Sigmoid colon (tissue), 7 donors: Measurements from ENCODE around the gene GBF1. TPM values are rescaled to one million over a fixed set of nuclear protein-coding genes. Genes with fewer than 3 reads are reported as not detected.

Experiments
- DNase-seq: peaks from one replicate; pipeline ENCODE4 v3.0.0-alpha.2; 2019
- H3K27ac ChIP-seq, 4 donors: fragments of 200-600 bp; sonication (generic); one replicate each; pipeline ENCODE4 v1.5.1; 2016 to 2019; ENCODE audit warnings: mild to moderate bottlenecking in 1 of 4
- H3K27me3 ChIP-seq, 3 donors: fragments of 200-600 bp; sonication (generic); one replicate each; pipeline ENCODE4 v1.5.1; 2019; ENCODE audit warnings: mild to moderate bottlenecking in 1 of 3
- H3K36me3 ChIP-seq, 4 donors: fragments of 200-600 bp; sonication (generic); one replicate each; pipeline ENCODE4 v1.5.1; 2016 to 2019
- H3K4me1 ChIP-seq, 4 donors: fragments of 200-600 bp; sonication (generic); one replicate each; pipeline ENCODE4 v1.5.1; 2017 to 2019
- H3K4me3 ChIP-seq, 4 donors: fragments of 200-600 bp; sonication (generic); one replicate each; pipeline ENCODE4 v1.5.1; 2017 to 2019; ENCODE audit warnings: mild to moderate bottlenecking in 2 of 4, moderate library complexity in 1 of 4
- H3K9me3 ChIP-seq, 4 donors: fragments of 200-600 bp in 3 of 4; sonication (generic) in 3 of 4; one replicate each; pipeline versions ENCODE4 v1.5.1 to v1.6.1; 2013 to 2019
- EP300 ChIP-seq, 4 donors: sonication (generic); formaldehyde crosslinking; IDR thresholded peaks; one replicate each; pipeline ENCODE4 v1.6.1; 2017; ENCODE audit warnings: antibody characterized with exemption in 4 of 4
- POLR2A ChIP-seq, 2 donors: fragments of 450-650 bp; IDR thresholded peaks; one replicate each; pipeline ENCODE4 v1.6.1; 2016; ENCODE audit warnings: antibody characterized with exemption in 2 of 2, mild to moderate bottlenecking in 2 of 2, moderate library complexity in 2 of 2
- POLR2AphosphoS5 ChIP-seq, 4 donors: sonication (generic); formaldehyde crosslinking; IDR thresholded peaks; one replicate each; pipeline ENCODE4 v1.6.1; 2017; ENCODE audit warnings: antibody characterized with exemption in 4 of 4
- WGBS, 2 donors: extraction: QIAGEN DNeasy Blood & Tissue Kit; methylation state at CpG; one replicate each; pipeline ENCODE4 v1.1.7; 2013; 5-methylcytosine and 5-hydroxymethylcytosine counted together
- intact Hi-C: fragments of 100-400 bp; cut with DNase I; formaldehyde crosslinking; loops from one replicate; pipeline ENCODE4 v1.15.1; 2023
- polyA plus RNA-seq, 3 donors: library from polyadenylated mRNA; stranded (reverse); fragments of 200-250 nt; gene quantifications; one replicate each; pipeline ENCODE4 v1.2.3, GENCODE V29; 2013
- total RNA-seq, 4 donors: library from RNA; depleted of rRNA; stranded (reverse); fragments of >200 nt; gene quantifications; one replicate each; pipeline ENCODE4 v1.1.0, GENCODE V29; 2016
- TF ChIP-seq, protein P1 (sequence below), 4 experiments: fragments of 450-650 bp in 3 of 4; fragments of 200-600 bp in 1 of 4; IDR thresholded peaks; one replicate each; pipeline ENCODE4 v1.5.1; 2016 to 2019; ENCODE audit warnings: antibody characterized with exemption in 4 of 4, mild to moderate bottlenecking in 3 of 4, moderate library complexity in 2 of 4
- donor health status: healthy with polysubstance abuse.
- donor health status: Bipolar disorder and iron deficiency.
- donor health status: healthy.

The GBF1 gene
- total and polyA plus RNA-seq, 7 donors: 8.4 to 38.2 (median 18.5) TPM

DNA sequence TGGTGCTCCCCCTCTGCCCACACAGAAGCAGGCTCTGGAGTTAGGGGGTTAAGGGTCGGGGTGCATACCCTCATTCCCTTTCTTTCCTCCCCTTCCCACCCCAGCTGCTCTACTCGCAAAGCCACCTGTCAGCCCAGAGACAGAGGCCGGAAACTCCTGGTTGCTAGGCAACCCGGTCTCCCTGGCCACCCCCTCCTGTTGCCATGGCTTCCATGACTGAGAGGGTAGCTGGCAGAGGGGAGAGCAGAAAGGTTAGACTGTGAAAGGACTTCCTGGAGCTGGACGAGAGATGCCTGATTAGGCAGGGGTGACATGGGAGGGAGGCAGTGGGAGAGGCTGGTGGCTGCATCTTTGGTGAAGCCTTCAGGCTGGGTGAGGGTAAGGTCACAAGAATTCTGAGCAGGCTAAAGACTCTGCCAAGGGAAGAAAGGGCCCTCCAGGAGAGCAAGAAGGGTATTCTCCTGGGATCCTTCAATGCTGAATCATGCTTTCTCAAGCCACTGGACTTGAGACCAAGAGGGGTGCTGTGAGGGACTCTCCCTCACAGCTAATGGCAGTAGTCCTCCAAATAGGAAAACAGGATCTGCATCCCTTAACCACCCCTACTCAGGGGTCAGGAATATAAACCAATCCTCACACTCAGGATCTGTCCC, 167.8 kb downstream of the GBF1 start:
- Histone ChIP-seq H3K4me1 (peaks cover 0 to 25% (median 22%) of the 10 kb centered on the region in 4 donors), H3K36me3 (no peaks in the 10 kb centered on the region), H3K9me3 (no peaks in the 10 kb centered on the region), H3K4me3 (no peak overlapping the region), H3K27ac (no peak overlapping the region), H3K27me3 (peaks cover 11 to 53% (median 17%) of the 10 kb centered on the region in 3 donors)
- TF ChIP-seq EP300 (IDR thresholded peaks at IDR 0.05) (no peak), POLR2A (IDR thresholded peaks at IDR 0.05) (no peak), POLR2AphosphoS5 (IDR thresholded peaks at IDR 0.05) (no peak)
- TF ChIP-seq, protein P1, sequence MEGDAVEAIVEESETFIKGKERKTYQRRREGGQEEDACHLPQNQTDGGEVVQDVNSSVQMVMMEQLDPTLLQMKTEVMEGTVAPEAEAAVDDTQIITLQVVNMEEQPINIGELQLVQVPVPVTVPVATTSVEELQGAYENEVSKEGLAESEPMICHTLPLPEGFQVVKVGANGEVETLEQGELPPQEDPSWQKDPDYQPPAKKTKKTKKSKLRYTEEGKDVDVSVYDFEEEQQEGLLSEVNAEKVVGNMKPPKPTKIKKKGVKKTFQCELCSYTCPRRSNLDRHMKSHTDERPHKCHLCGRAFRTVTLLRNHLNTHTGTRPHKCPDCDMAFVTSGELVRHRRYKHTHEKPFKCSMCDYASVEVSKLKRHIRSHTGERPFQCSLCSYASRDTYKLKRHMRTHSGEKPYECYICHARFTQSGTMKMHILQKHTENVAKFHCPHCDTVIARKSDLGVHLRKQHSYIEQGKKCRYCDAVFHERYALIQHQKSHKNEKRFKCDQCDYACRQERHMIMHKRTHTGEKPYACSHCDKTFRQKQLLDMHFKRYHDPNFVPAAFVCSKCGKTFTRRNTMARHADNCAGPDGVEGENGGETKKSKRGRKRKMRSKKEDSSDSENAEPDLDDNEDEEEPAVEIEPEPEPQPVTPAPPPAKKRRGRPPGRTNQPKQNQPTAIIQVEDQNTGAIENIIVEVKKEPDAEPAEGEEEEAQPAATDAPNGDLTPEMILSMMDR (IDR thresholded peaks at IDR 0.05): no peak
- WGBS, 2 donors: 9 to 18% methylated on average over 5 of the region's 5 CpGs
- intact Hi-C loops: no loop called here
- no peak for DNase-seq

DNA sequence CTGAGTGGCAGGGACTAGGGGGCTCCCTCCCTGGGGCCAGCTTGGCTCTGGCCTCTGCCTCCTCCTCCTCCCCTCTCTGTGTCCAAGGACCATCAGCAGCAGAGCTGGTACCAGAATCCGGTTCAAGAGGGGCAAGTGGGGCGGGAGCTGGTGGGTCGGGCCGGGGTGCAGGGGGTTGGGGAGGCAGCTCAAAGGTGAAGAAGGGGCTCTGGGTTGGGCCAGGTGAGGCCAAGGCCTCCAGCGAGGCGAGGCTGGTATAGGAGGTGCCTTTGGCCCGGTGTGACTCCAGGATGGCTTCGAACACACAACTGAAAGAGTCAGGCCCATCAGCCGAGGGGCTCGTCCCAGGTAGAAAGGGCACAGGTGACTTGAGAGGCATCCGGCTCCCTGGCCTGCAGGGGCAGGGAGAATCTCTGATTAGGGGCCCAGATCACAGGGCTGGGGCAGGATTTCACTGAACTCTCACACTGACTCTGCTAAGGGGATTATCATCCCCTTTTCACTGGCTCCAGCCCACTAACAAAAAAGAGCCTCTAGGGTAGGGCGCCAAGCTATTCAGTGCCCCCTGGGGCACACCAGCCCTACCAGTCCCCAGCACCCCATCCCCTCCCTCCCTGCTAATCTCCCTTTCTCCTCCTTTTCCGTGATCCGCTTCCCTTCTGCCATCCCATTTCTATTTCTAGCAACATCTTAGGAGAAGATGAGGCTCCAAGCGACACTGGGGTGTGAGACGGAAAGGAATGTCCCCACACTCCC, 168.7 kb downstream of the GBF1 start:
- TF ChIP-seq POLR2AphosphoS5 (IDR thresholded peaks at IDR 0.05) (no peak), POLR2A (IDR thresholded peaks at IDR 0.05) (no peak), EP300 (IDR thresholded peaks at IDR 0.05) (no peak)
- TF ChIP-seq, protein P1 (IDR thresholded peaks at IDR 0.05): no peak
- H3K4me1 ChIP-seq: peaks cover 0 to 27% (median 26%) of the 10 kb centered on the region in 4 donors
- WGBS, 2 donors: 74 to 85% methylated on average over 16 of the region's 16 CpGs
- no peak for DNase-seq
- no peaks in the 10 kb centered on the region for H3K36me3 ChIP-seq
- H3K4me3 ChIP-seq: no peak overlapping the region
- no peaks in the 10 kb centered on the region for H3K9me3 ChIP-seq
- H3K27ac ChIP-seq: no peak overlapping the region
- intact Hi-C loops: no loop called here
- peaks cover 11 to 56% (median 17%) of the 10 kb centered on the region in 3 donors for H3K27me3 ChIP-seq

DNA sequence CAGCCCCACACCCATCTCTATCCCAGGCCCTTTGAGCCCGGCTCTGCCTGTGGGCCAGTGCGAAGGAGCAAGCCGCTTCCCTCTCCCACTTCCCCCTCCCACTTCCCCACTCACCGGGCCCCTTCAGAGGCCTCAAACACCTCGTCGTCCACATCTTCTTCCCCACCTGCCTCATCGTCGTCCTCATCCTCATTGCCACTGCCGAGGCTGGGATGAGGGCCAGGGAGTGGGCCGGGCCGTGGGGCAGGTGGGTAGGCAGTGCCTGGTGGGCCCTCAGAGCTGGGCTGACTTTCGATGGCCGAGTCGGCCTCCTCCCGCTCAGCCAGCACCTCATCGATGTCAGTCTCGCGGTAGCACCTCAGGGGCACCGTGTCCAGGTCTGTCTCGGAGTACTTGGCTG, 169.4 kb downstream of the GBF1 start:
- Histone ChIP-seq H3K27ac (no peak overlapping the region), H3K9me3 (no peaks in the 10 kb centered on the region), H3K36me3 (no peaks in the 10 kb centered on the region), H3K27me3 (peaks cover 11 to 56% (median 17%) of the 10 kb centered on the region in 3 donors), H3K4me3 (no peak overlapping the region), H3K4me1 (peaks cover 0 to 31% (median 28%) of the 10 kb centered on the region in 4 donors)
- 50 to 52% methylated on average over 20 of the region's 20 CpGs for WGBS, 2 donors
- peak; percentile 64 for DNase-seq
- intact Hi-C loops: no loop called here
- TF ChIP-seq POLR2A (IDR thresholded peaks at IDR 0.05) (no peak), EP300 (IDR thresholded peaks at IDR 0.05) (no peak), POLR2AphosphoS5 (IDR thresholded peaks at IDR 0.05) (no peak)
- TF ChIP-seq, protein P1 (IDR thresholded peaks at IDR 0.05): no peak

DNA sequence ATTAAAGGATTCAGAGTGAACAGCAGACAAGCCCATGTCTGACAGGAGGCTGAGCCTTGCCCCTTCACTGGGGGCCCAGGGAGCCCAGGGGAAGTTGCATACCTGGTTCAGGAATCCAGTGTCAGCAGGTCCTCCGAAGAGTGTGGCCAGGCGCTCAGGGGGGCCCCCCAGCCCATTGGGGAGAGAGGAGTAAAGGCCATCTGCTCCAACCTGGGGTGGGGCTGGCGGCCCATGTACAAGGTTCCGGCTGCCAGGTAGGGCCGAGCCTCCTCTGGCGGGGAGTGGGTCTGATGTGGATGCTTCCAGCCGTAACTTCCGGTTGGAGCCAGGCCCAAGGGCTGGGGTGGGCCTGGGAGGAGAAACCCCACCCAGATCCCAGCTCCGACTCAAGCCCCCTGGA, 171.0 kb downstream of the GBF1 start:
- peaks cover 10 to 43% (median 11%) of the 10 kb centered on the region in 3 donors for H3K27me3 ChIP-seq
- no peak overlapping the region for H3K4me3 ChIP-seq
- H3K36me3 ChIP-seq: no peaks in the 10 kb centered on the region
- peaks cover 0 to 25% (median 20%) of the 10 kb centered on the region in 4 donors for H3K4me1 ChIP-seq
- 63 to 84% methylated on average over 9 of the region's 9 CpGs for WGBS, 2 donors
- intact Hi-C loops: no loop called here
- H3K9me3 ChIP-seq: no peaks in the 10 kb centered on the region
- TF ChIP-seq, protein P1 (IDR thresholded peaks at IDR 0.05): no peak
- TF ChIP-seq POLR2A (IDR thresholded peaks at IDR 0.05): no peak
- no peak for TF ChIP-seq EP300 (IDR thresholded peaks at IDR 0.05)
- no peak for TF ChIP-seq POLR2AphosphoS5 (IDR thresholded peaks at IDR 0.05)
- DNase-seq: peak; percentile 56
- H3K27ac ChIP-seq: no peak overlapping the region
